Subcutaneous adipose tissue (tissue), 4 donors: Measurements from ENCODE around the gene TSNAX. TPM values are rescaled to one million over a fixed set of nuclear protein-coding genes. Genes with fewer than 3 reads are reported as not detected.

ENCODE experiments used
- CTCF ChIP-seq: fragments of 450-650 bp; IDR thresholded peaks from one replicate; pipeline ENCODE4 v1.5.1; 2016; ENCODE audit warnings: low read depth, mild to moderate bottlenecking, control low read depth, antibody characterized with exemption, moderate library complexity
- total RNA-seq, 4 donors: library from RNA; depleted of rRNA; stranded (reverse); fragments of >200 nt; gene quantifications; one replicate each; pipeline ENCODE4 v1.1.0, GENCODE V29; 2016

TSNAX gene
- total RNA-seq, 4 donors from 2014 or later, result 26.8 to 41.0 (median 35.3) TPM

- TF ChIP-seq CTCF, result no peak
Measured at GRCh38 chr1:231583376-231583775, 54.9 kb downstream of the TSNAX start.

- TF ChIP-seq CTCF, result no peak
Measured at GRCh38 chr1:231584117-231584516, 55.6 kb downstream of the TSNAX start.

- TF ChIP-seq CTCF, result no peak
Measured at GRCh38 chr1:231584921-231585320, 56.5 kb downstream of the TSNAX start.

- no peak for TF ChIP-seq CTCF
Measured at GRCh38 chr1:231590453-231591198, 62.2 kb downstream of the TSNAX start.

- no peak for TF ChIP-seq CTCF
Measured at GRCh38 chr1:231591466-231591865, 63.0 kb downstream of the TSNAX start.

GRCh38 chr1:231592809-231593208 lies 64.3 kb downstream of the TSNAX start:
- no peak for TF ChIP-seq CTCF

- no peak for TF ChIP-seq CTCF
Measured at GRCh38 chr1:231594123-231594522, 65.7 kb downstream of the TSNAX start.
